ENCODE data around the gene MAP3K13. TPM values are rescaled to one million over a fixed set of nuclear protein-coding genes. Genes with fewer than 3 reads are reported as not detected.
A peak's percentile ranks its signal among the peaks of the same experiment; 100 is the strongest.

Gene MAP3K13
- total and polyA plus RNA-seq, 2 of the 13 experiments (the other 11 are each of a cell fraction or from before 2014, with no cell fraction given), result 24.2 to 26.5 TPM

DNA sequence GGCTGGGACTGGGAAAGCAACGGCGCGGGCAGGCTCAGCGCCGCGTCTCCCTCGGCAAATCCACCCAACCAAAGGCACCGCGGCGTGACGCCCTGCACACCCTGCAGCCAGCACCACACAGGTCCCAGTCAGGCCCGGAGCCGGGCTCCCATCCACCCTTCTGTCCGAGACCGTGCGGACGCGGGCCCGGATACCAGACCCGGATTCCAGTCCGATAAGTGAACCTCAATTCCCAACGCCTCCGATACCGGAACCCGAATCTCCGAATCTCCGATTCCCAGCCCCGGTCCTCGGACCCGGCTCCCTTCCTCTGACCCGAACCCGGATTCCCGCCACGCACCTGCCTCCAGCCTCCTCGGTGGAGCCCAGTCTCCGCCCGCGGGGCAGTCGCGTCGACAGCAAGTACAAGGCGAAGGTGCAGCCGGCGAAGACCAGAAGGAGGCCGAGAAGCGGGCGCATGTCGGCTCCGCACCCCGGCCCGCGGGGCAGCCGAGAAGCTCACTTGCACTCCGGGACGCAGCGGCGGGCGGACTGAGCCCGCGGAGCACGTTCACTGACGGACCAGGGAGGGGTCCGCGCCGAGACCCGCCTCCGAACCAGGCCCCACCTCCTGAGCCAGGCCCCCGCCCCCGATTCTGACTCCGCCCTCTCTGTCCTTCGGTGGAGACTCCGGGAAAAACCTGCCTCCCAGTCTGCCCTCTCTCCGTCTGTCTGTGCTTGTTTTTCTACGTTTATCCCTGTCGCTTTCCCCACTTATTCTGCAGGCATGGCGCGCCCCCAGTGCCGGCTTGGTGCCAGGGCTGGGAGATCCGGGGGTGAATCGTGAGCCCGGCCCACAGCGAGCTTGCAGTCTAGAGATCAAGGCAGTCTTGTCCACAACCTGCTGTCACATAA, 135.8 kb downstream of the MAP3K13 start, which contains the start of gene TMEM41A (continued):
- TF ChIP-seq IRF2 (CRISPR knock-in tag; IDR thresholded peaks at IDR 0.05) (peak; percentile 97), HIC2 (CRISPR knock-in tag; IDR thresholded peaks at IDR 0.05; ENCODE audit: low read depth) (0 out of 2 replicates have a peak, but pooled peaks have one; percentile 34), ZNF451 (CRISPR knock-in tag; IDR thresholded peaks at IDR 0.05) (no peak), BATF2 (CRISPR knock-in tag; IDR thresholded peaks at IDR 0.05) (peak; percentile 76; the same call in 1 of the 2 replicates), GTF3A (CRISPR knock-in tag; conservative IDR thresholded peaks at IDR 0.05) (no peak), TAF1 (CRISPR knock-in tag; IDR thresholded peaks at IDR 0.05) (peak; percentile 97), ZNF781 (CRISPR knock-in tag; IDR thresholded peaks at IDR 0.05; ENCODE audit: borderline replicate concordance, not compliant biosample characterization) (peak; percentile 86), ZNF335 (CRISPR knock-in tag; IDR thresholded peaks at IDR 0.05) (0 out of 2 replicates have a peak, but pooled peaks have one; percentile 64), NFYB (CRISPR knock-in tag; IDR thresholded peaks at IDR 0.05) (no peak), ZNF615 (CRISPR knock-in tag; IDR thresholded peaks at IDR 0.05; ENCODE audit: borderline replicate concordance) (0 out of 2 replicates have a peak, but pooled peaks have one; percentile 47), HNRNPUL1 (IDR thresholded peaks at IDR 0.05; ENCODE audit: low read depth, low read length) (peak; percentile 80)
- TF ChIP-seq, protein P1, sequence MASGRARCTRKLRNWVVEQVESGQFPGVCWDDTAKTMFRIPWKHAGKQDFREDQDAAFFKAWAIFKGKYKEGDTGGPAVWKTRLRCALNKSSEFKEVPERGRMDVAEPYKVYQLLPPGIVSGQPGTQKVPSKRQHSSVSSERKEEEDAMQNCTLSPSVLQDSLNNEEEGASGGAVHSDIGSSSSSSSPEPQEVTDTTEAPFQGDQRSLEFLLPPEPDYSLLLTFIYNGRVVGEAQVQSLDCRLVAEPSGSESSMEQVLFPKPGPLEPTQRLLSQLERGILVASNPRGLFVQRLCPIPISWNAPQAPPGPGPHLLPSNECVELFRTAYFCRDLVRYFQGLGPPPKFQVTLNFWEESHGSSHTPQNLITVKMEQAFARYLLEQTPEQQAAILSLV (CRISPR knock-in tag; IDR thresholded peaks at IDR 0.05; ENCODE audit: borderline replicate concordance), result peak; percentile 97; the same call in 1 of the 2 replicates
- TF ChIP-seq, protein P2, sequence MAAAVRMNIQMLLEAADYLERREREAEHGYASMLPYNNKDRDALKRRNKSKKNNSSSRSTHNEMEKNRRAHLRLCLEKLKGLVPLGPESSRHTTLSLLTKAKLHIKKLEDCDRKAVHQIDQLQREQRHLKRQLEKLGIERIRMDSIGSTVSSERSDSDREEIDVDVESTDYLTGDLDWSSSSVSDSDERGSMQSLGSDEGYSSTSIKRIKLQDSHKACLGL (CRISPR knock-in tag; IDR thresholded peaks at IDR 0.05), result peak; percentile 80; the same call in 1 of the 2 replicates
- TF ChIP-seq, protein P3, sequence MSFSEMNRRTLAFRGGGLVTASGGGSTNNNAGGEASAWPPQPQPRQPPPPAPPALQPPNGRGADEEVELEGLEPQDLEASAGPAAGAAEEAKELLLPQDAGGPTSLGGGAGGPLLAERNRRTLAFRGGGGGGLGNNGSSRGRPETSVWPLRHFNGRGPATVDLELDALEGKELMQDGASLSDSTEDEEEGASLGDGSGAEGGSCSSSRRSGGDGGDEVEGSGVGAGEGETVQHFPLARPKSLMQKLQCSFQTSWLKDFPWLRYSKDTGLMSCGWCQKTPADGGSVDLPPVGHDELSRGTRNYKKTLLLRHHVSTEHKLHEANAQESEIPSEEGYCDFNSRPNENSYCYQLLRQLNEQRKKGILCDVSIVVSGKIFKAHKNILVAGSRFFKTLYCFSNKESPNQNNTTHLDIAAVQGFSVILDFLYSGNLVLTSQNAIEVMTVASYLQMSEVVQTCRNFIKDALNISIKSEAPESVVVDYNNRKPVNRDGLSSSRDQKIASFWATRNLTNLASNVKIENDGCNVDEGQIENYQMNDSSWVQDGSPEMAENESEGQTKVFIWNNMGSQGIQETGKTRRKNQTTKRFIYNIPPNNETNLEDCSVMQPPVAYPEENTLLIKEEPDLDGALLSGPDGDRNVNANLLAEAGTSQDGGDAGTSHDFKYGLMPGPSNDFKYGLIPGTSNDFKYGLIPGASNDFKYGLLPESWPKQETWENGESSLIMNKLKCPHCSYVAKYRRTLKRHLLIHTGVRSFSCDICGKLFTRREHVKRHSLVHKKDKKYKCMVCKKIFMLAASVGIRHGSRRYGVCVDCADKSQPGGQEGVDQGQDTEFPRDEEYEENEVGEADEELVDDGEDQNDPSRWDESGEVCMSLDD (CRISPR knock-in tag; IDR thresholded peaks at IDR 0.05; ENCODE audit: borderline replicate concordance), result peak; percentile 53; the same call in 1 of the 2 replicates

All from HepG2 (cell line).